Upper lobe of right lung (tissue), 1 donor: Measurements from ENCODE around the gene GLS2. TPM values are rescaled to one million over a fixed set of nuclear protein-coding genes. Genes with fewer than 3 reads are reported as not detected.
A peak's percentile ranks its signal among the peaks of the same experiment; 100 is the strongest.
"Not testable (repeated sequence)": the region's sequence is repeated elsewhere in the genome, so short reads cannot be mapped to it uniquely, and the experiment has no call there.

Experiments used
- ATAC-seq: fragments of 200-7000 bp; cut with Tn5 transposase; one replicate; pipeline ENCODE4 v1.9.1; 2020; ENCODE audit warnings: mild to moderate bottlenecking, moderate library complexity
- DNase-seq: peaks from one replicate; pipeline ENCODE4 v3.0.0-alpha.2; 2020
- H3K27ac ChIP-seq: fragments of 200-600 bp; one replicate; pipeline ENCODE4 v1.8.0; 2022
- H3K27me3 ChIP-seq: fragments of 200-600 bp; one replicate; pipeline ENCODE4 v1.8.0; 2022; ENCODE audit warnings: mild to moderate bottlenecking
- H3K36me3 ChIP-seq: fragments of 200-600 bp; one replicate; pipeline ENCODE4 v1.8.0; 2022
- H3K4me1 ChIP-seq: fragments of 200-600 bp; one replicate; pipeline ENCODE4 v1.8.0; 2022
- H3K4me3 ChIP-seq: fragments of 200-600 bp; one replicate; pipeline ENCODE4 v1.8.0; 2022; ENCODE audit warnings: mild to moderate bottlenecking
- H3K9me3 ChIP-seq: fragments of 200-600 bp; one replicate; pipeline ENCODE4 v1.8.0; 2022
- intact Hi-C: fragments of 100-400 bp; cut with DNase I; formaldehyde crosslinking; loops from one replicate; pipeline ENCODE4 v1.11.0; 2022
- total RNA-seq: library from RNA; stranded (reverse); fragmentation: NEBNext Ultra II Directional; extraction: Animal tissue kit (Norgen Biotek cat#: 25700); gene quantifications from one replicate; pipeline ENCODE4 v1.2.1, GENCODE V29; 2021
- TF ChIP-seq, protein P1 (sequence below): fragments of 200-600 bp; IDR thresholded peaks from one replicate; pipeline ENCODE4 v1.8.0; 2022; ENCODE audit warnings: antibody characterized with exemption
- donor health status: DM: no; HTN: yes; CAD: no; lungs with severe emphysema.

GLS2 gene
- total RNA-seq, 1 donor from 2014 or later, result 5.5 TPM

DNA sequence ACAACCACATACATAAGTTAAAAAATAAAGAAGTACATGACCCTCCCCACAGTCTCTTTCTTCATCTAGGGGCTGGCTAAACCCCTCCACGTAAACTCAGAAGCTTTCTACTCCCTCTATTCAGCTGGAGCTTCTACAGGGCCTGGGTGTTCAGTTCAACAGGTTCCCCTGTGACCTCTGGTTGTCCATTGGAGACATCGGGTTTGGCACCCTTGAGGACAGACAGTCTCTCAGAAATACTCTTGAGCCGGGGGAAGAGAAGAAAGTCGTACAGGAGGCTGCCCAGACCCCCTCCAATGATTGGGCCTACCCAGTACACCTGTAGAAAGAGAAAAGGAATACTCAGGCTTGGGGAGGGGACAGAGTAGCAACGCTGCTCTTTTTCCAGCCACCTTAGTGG, 36.8 kb downstream of the GLS2 start:
- no peaks in the 10 kb centered on the region for H3K9me3 ChIP-seq
- DNase-seq, result no peak
- no peak overlapping the region for H3K27ac ChIP-seq
- H3K36me3 ChIP-seq, result no peaks in the 10 kb centered on the region
- H3K4me3 ChIP-seq, result no peak overlapping the region
- H3K4me1 ChIP-seq, result peaks cover 12% of the 10 kb centered on the region
- TF ChIP-seq, protein P1, sequence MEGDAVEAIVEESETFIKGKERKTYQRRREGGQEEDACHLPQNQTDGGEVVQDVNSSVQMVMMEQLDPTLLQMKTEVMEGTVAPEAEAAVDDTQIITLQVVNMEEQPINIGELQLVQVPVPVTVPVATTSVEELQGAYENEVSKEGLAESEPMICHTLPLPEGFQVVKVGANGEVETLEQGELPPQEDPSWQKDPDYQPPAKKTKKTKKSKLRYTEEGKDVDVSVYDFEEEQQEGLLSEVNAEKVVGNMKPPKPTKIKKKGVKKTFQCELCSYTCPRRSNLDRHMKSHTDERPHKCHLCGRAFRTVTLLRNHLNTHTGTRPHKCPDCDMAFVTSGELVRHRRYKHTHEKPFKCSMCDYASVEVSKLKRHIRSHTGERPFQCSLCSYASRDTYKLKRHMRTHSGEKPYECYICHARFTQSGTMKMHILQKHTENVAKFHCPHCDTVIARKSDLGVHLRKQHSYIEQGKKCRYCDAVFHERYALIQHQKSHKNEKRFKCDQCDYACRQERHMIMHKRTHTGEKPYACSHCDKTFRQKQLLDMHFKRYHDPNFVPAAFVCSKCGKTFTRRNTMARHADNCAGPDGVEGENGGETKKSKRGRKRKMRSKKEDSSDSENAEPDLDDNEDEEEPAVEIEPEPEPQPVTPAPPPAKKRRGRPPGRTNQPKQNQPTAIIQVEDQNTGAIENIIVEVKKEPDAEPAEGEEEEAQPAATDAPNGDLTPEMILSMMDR, result no peak
- intact Hi-C loops, result no loop called here
- H3K27me3 ChIP-seq, result no peaks in the 10 kb centered on the region
- no peak for ATAC-seq

DNA sequence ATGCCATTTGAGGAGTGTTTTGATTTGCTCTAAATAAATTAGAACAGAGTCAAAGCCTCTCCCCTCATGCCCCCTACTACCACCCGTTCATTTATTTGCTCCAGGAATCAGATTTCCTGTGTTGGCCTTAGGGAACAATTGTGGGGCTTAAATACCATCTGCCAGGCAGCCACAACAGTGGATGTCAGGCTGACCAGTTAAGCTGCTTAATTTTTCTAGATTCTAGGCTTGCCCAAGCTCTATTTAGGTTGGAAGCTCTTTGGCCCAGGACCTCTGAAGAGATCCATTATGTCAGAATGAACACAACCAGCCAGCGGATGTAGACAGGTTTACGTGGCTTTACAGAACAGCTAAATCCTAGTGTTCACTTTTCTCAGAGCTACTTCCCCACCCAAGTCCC, 37.7 kb downstream of the GLS2 start:
- no peak for DNase-seq
- Histone ChIP-seq H3K9me3 (no peaks in the 10 kb centered on the region), H3K27ac (no peak overlapping the region), H3K4me1 (peaks cover 12% of the 10 kb centered on the region), H3K4me3 (no peak overlapping the region), H3K36me3 (no peaks in the 10 kb centered on the region), H3K27me3 (no peaks in the 10 kb centered on the region)
- no peak for ATAC-seq
- TF ChIP-seq, protein P1, result no peak
- intact Hi-C loops, result no loop called here

DNA sequence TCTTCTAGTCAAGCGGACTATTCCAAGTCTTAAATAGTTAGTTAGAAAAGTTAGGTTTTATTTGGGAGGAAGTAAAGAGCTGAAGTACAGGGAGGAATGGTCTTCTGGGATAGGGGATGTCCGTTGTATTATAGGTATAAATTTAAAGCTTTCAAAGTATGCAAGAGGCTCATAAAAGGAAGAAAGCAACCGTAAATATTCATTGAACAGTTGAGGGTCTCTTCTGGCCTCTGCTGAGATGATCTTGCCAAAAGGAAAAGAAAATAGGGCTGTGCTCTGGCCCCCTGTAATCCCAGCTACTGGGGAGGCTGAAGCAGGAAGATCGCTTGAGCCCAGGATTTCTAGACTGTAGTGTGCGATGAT, 38.4 kb downstream of the GLS2 start:
- no peak for DNase-seq
- Histone ChIP-seq H3K27me3 (no peaks in the 10 kb centered on the region), H3K9me3 (no peaks in the 10 kb centered on the region), H3K27ac (peak overlapping the region; percentile 82), H3K4me3 (peak overlapping the region; percentile 74), H3K4me1 (peaks cover 12% of the 10 kb centered on the region), H3K36me3 (no peaks in the 10 kb centered on the region)
- TF ChIP-seq, protein P1, result no peak
- no peak for ATAC-seq
- intact Hi-C loops, result no loop called here

DNA sequence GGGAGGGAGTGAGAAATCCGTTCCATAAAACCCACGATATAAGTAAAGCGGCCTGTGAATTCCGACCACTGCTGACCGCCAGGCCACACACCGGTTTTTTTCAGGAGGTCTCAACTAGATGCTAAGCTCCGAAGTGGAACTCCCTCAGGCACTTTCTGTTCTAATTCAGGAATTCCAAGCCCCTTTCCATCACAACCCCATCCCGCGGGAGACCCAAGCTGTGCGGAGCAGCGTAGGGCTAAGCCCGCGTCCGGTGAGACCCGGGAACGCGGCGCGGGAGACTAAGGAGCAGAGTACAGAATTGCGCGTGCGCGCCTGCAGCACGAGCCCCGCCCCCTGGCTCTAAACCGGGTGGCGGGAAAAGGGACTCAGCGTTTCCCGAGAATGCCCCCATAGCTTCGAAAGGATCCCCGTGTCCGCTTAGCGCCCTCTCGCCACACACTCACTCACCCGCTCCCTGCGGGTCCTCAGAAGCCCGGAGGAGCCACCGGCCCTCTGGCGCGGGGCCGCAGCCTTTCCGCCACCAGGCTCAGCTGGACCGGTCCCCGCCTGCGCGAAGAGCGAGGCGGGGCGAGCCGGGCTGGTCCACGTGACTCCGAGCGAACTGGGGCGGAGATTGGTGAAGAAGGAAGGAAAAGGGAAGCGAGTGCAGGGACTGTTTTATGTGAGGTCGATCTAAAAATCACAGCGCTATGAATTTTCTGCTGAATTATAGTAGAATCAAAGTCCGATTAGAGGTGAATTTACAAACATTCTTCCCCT, 38.9 kb downstream of the GLS2 start, which contains the start of gene TIMELESS:
Gene TIMELESS (minus strand): TSS at position 567 of the 762 bp plus-strand sequence. CDS start 15,256 bp downstream, outside the sequence.
- Histone ChIP-seq H3K27me3 (no peaks in the 10 kb centered on the region), H3K36me3 (no peaks in the 10 kb centered on the region), H3K4me1 (peaks cover 12% of the 10 kb centered on the region), H3K27ac (peak within 1 kb of the TSS; percentile 82), H3K4me3 (peak within 1 kb of the TSS; percentile 74), H3K9me3 (no peaks in the 10 kb centered on the region)
- TF ChIP-seq, protein P1, result no peak
- peak; percentile 95 for DNase-seq
- intact Hi-C loops, result no loop called here
- ATAC-seq, result peak; percentile 98

DNA sequence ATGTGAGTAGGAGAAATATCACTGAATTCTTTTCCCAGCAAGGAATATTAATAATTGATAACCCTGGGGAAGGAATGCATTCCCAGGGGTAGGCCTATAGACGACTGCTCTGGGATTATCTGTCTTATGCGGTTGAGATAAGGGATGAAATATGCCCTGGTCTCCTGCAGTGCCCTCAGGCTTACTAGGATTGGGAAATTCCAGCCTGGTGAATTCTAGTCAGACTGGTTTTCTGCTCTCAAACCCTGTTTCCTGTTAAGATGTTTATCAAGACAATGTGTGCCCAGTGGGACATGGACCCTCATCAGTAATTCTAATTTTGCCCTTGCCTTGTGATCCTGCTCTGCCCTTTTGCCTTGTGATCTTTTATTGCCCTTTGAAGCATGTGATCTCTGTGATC, 44.8 kb downstream of the GLS2 start:
- H3K27ac ChIP-seq, intact Hi-C loops, H3K36me3 ChIP-seq, ATAC-seq, H3K27me3 ChIP-seq, H3K9me3 ChIP-seq, H3K4me3 ChIP-seq, DNase-seq, H3K4me1 ChIP-seq: not testable (repeated sequence)

DNA sequence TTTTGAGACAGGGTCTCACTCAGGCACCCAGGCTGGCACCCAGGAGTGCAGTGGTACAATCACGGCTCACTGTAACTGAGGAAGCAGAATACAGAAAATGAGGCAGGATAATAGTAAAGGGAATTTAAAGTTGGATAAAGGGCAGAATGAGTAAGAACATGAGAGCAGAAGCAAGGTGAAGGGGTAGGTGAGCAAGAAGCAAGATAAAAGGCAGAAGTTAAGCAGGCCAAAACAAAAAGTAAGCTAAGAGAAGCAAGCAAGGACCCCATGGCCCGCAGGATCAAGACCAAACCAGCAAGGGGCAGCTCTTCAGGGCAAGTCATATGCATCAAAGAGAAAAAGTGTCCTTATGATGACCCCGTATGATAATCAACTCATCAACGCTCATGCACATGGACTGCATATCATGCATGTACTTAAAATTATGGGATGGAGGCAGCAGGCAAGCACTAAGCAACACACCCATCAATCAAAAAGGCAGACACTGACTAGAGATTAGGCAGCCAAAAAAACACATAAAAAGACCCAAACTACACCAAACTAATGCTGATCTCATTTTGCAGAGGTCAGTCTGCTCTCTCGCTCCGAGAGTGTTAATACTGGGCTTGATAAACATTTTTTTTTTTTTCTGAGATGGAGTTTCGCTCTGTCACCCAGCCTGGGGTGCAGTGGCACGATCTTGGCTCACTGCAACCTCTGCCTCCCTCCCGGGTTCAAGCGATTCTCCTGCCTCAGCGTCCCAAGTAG, 50.4 kb downstream of the GLS2 start:
- H3K4me3 ChIP-seq, result no peak overlapping the region
- H3K9me3 ChIP-seq, result no peaks in the 10 kb centered on the region
- ATAC-seq (no peak), DNase-seq (no peak)
- H3K36me3 ChIP-seq, result no peaks in the 10 kb centered on the region
- no peak overlapping the region for H3K27ac ChIP-seq
- no peaks in the 10 kb centered on the region for H3K27me3 ChIP-seq
- intact Hi-C loops, result no loop called here
- TF ChIP-seq, protein P1, result no peak
- no peaks in the 10 kb centered on the region for H3K4me1 ChIP-seq
